Liver (tissue), 9 donors: ENCODE results near the gene ACTR6. TPM values are rescaled to one million over a fixed set of nuclear protein-coding genes. Genes with fewer than 3 reads are reported as not detected.
"Not testable (repeated sequence)": the region's sequence is repeated elsewhere in the genome, so short reads cannot be mapped to it uniquely, and the experiment has no call there.

Experiments
- DNase-seq: peaks from one replicate; pipeline ENCODE4 v3.0.0-alpha.2; 2017; ENCODE audit warnings: low spot score
- H3K27ac ChIP-seq, 2 donors: one replicate each; pipeline ENCODE4 v1.7.0; 2013; ENCODE audit warnings: inconsistent platforms in 2 of 2, low read length in 2 of 2, control low read depth in 1 of 2, low read depth in 1 of 2, mild to moderate bottlenecking in 1 of 2
- H3K27me3 ChIP-seq, 4 donors: one replicate each; pipeline versions ENCODE4 v1.6.1 to v1.7.0; 2013; ENCODE audit warnings: low read length in 3 of 4, inconsistent platforms in 1 of 4, mild to moderate bottlenecking in 1 of 4, moderate library complexity in 1 of 4; ENCODE audit not compliant: control insufficient read depth in 4 of 4, insufficient read depth in 4 of 4
- H3K36me3 ChIP-seq, 4 donors: one replicate each; pipeline versions ENCODE4 v1.6.1 to v1.7.0; 2013; ENCODE audit warnings: low read length in 3 of 4, mild to moderate bottlenecking in 3 of 4, low read depth in 1 of 4, moderate library complexity in 1 of 4; ENCODE audit not compliant: control insufficient read depth in 4 of 4, insufficient read depth in 3 of 4
- H3K4me1 ChIP-seq, 4 donors: one replicate each; pipeline versions ENCODE4 v1.6.1 to v1.7.0; 2013; ENCODE audit warnings: low read length in 3 of 4, mild to moderate bottlenecking in 3 of 4, moderate library complexity in 1 of 4; ENCODE audit not compliant: control insufficient read depth in 4 of 4, insufficient read depth in 4 of 4
- H3K4me3 ChIP-seq, 3 donors: one replicate each; pipeline versions ENCODE4 v1.6.1 to v1.7.0; 2013; ENCODE audit warnings: low read length in 3 of 3, control low read depth in 1 of 3, low read depth in 1 of 3, mild to moderate bottlenecking in 1 of 3
- H3K9ac ChIP-seq, 2 donors: one replicate each; pipeline ENCODE4 v1.7.0; 2013; ENCODE audit warnings: low read length in 2 of 2, mild to moderate bottlenecking in 2 of 2, moderate library complexity in 2 of 2, control low read depth in 1 of 2, low read depth in 1 of 2
- H3K9me3 ChIP-seq, 4 donors: one replicate each; pipeline versions ENCODE4 v1.6.1 to v1.7.0; 2013; ENCODE audit warnings: low read length in 3 of 4; ENCODE audit not compliant: control insufficient read depth in 4 of 4
- CTCF ChIP-seq: fragments of 150-350 bp; IDR thresholded peaks from 2 replicates; pipeline ENCODE4 v1.5.1; 2017; ENCODE audit warnings: improper control_type of control experiment, low read depth, low read length; ENCODE audit not compliant: missing input control
- EGR1 ChIP-seq, 2 donors: IDR thresholded peaks; 2 replicates each; pipeline ENCODE4 v1.6.1; 2016 to 2018; ENCODE audit warnings: antibody characterized with exemption in 2 of 2, low read depth in 2 of 2
- FOXA1 ChIP-seq: IDR thresholded peaks from 2 replicates; pipeline ENCODE4 v1.6.1; 2016; ENCODE audit warnings: antibody characterized with exemption
- FOXA2 ChIP-seq: IDR thresholded peaks from 2 replicates; pipeline ENCODE4 v1.6.1; 2016; ENCODE audit warnings: antibody characterized with exemption
- GABPA ChIP-seq, 2 donors: IDR thresholded peaks in 1 of 2; conservative IDR thresholded peaks in 1 of 2; 2 replicates each; pipeline ENCODE4 v1.6.1; 2016; ENCODE audit warnings: antibody characterized with exemption in 2 of 2, mild to moderate bottlenecking in 1 of 2, moderate library complexity in 1 of 2
- HNF4A ChIP-seq, 2 donors: conservative IDR thresholded peaks; 2 replicates each; pipeline ENCODE4 v1.6.1; 2016; ENCODE audit warnings: antibody characterized with exemption in 2 of 2, mild to moderate bottlenecking in 2 of 2
- HNF4G ChIP-seq: IDR thresholded peaks from 2 replicates; pipeline ENCODE4 v1.6.1; 2016; ENCODE audit warnings: antibody characterized with exemption
- JUND ChIP-seq, 2 donors: IDR thresholded peaks; 2 replicates each; pipeline ENCODE4 v1.6.1; 2016; ENCODE audit warnings: antibody characterized with exemption in 2 of 2
- MAX ChIP-seq: IDR thresholded peaks from 2 replicates; pipeline ENCODE4 v1.6.1; 2016; ENCODE audit warnings: antibody characterized with exemption
- RAD21 ChIP-seq, 2 donors: IDR thresholded peaks; 2 replicates each; pipeline ENCODE4 v1.6.1; 2016; ENCODE audit warnings: antibody characterized with exemption in 2 of 2, mild to moderate bottlenecking in 2 of 2
- RXRA ChIP-seq, 2 donors: IDR thresholded peaks; 2 replicates each; pipeline ENCODE4 v1.6.1; 2017 to 2018; ENCODE audit warnings: antibody characterized with exemption in 2 of 2, mild to moderate bottlenecking in 1 of 2
- SP1 ChIP-seq: IDR thresholded peaks from 2 replicates; pipeline ENCODE4 v1.6.1; 2018; ENCODE audit warnings: antibody characterized with exemption, mild to moderate bottlenecking
- TAF1 ChIP-seq: conservative IDR thresholded peaks from 2 replicates; pipeline ENCODE4 v1.6.1; 2016; ENCODE audit warnings: antibody characterized with exemption, mild to moderate bottlenecking
- YY1 ChIP-seq: IDR thresholded peaks from 2 replicates; pipeline ENCODE4 v1.6.1; 2016; ENCODE audit warnings: antibody characterized with exemption, mild to moderate bottlenecking
- WGBS: extraction: QIAGEN DNeasy Blood & Tissue Kit; methylation state at CpG from one replicate; pipeline ENCODE4 v1.1.7; 2013; 5-methylcytosine and 5-hydroxymethylcytosine counted together
- polyA plus RNA-seq, 2 donors: library from polyadenylated mRNA; stranded (reverse) in 1 of 2; unstranded in 1 of 2; fragments of 200-250 nt in 1 of 2; fragments of >200 nt in 1 of 2; fragmentation: Nextera tagmentation in 1 of 2; extraction: Ambion mirVana in 1 of 2; gene quantifications; one replicate each; pipeline versions ENCODE4 v1.2.1 to v1.2.3, GENCODE V29; 2013 to 2015
- total RNA-seq, 2 donors: library from RNA; depleted of rRNA; stranded (reverse); fragments of >200 nt; gene quantifications; one replicate each; pipeline ENCODE4 v1.2.3, GENCODE V29; 2014
- TF ChIP-seq, protein P1 (sequence below): IDR thresholded peaks from 2 replicates; pipeline ENCODE4 v1.6.1; 2016; ENCODE audit warnings: antibody characterized with exemption
- TF ChIP-seq, protein P2 (sequence below): IDR thresholded peaks from 2 replicates; pipeline ENCODE4 v1.6.1; 2016; ENCODE audit warnings: antibody characterized with exemption, mild to moderate bottlenecking
- TF ChIP-seq, protein P3 (sequence below): IDR thresholded peaks from 2 replicates; pipeline ENCODE4 v1.6.1; 2016; ENCODE audit warnings: antibody characterized with exemption
- donor health status: healthy.
- donor health status: healthy.
- donor health status: healthy.
- donor health status: healthy.
- donor health status: healthy.

ACTR6 gene
- total and polyA plus RNA-seq, 4 donors, result 6.9 to 9.7 (median 8.7) TPM

- Histone ChIP-seq H3K27ac (no peak overlapping the region), H3K36me3 (peaks cover 0 to 2% (median under 1%) of the 10 kb centered on the region in 4 donors), H3K9me3 (no peaks in the 10 kb centered on the region), H3K9ac (no peak overlapping the region), H3K4me1 (no peaks in the 10 kb centered on the region), H3K27me3 (no peaks in the 10 kb centered on the region), H3K4me3 (no peak overlapping the region)
- no peak for TF ChIP-seq TAF1
- 85% methylated on average over 4 of the region's 4 CpGs for WGBS
- no peak for DNase-seq
These were observed 29.3 kb downstream of the ACTR6 start for GRCh38 chr12:100229876-100230275.

DNA sequence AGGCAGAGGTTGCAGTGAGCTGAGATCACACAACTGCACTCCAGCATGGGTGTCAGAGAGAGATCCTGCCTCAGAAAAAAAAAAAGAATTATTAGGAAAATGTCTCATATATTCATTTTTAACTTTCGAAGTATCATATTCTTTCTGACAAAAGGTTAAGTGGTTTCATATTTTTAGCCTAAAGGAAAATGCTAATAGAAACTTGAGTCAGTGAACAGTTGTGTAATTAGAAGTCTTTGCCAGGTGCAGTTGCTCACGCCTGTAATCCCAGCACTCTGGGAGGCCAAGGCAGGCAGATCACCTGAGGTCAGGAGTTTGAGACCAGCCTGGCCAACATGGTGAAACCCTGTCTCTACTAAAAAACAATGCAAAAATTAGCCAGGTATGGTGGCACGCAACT is 31.3 kb downstream of the ACTR6 start:
- not testable (repeated sequence) for H3K4me3 ChIP-seq, H3K27ac ChIP-seq, H3K4me1 ChIP-seq, DNase-seq, H3K9ac ChIP-seq, H3K9me3 ChIP-seq, H3K36me3 ChIP-seq, H3K27me3 ChIP-seq
- 64% methylated on average over 3 of the region's 3 CpGs for WGBS
- peak in 1 of 2 donors; percentile 25 for TF ChIP-seq RXRA (IDR thresholded peaks at IDR 0.05)

DNA sequence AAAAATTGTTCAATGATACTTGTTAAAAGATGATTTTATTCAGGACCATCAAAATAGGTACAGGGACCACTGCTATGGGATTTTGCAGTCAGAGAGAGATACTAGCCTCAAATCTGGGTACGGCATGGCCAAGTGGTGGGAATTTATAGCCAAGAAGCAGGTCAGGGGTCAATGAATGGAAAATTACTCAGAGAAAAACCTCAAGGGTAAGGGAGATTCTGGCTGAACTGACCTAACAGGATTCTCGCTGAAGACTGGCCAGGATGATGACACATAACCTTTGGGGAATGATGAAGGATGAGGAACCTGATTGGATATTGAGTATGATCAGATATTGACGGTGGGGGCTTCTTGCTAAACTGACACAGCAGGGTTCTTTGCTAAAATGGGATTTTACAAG is 33.6 kb downstream of the ACTR6 start:
- H3K36me3 ChIP-seq, result no peaks in the 10 kb centered on the region
- no peaks in the 10 kb centered on the region for H3K9me3 ChIP-seq
- H3K27me3 ChIP-seq, result no peaks in the 10 kb centered on the region
- TF ChIP-seq GABPA (IDR thresholded peaks at IDR 0.05 in 1 of 2, conservative IDR thresholded peaks at IDR 0.05 in 1 of 2) (no peak), CTCF (no peak), RAD21 (IDR thresholded peaks at IDR 0.05) (no peak), YY1 (no peak), RXRA (IDR thresholded peaks at IDR 0.05) (no peak), TAF1 (no peak), HNF4G (no peak), SP1 (no peak), HNF4A (conservative IDR thresholded peaks at IDR 0.05) (no peak), FOXA2 (no peak), JUND (IDR thresholded peaks at IDR 0.05) (no peak), FOXA1 (no peak), EGR1 (IDR thresholded peaks at IDR 0.05; ENCODE audit: low read depth in 2 of 2) (no peak), MAX (no peak)
- TF ChIP-seq, protein P1, sequence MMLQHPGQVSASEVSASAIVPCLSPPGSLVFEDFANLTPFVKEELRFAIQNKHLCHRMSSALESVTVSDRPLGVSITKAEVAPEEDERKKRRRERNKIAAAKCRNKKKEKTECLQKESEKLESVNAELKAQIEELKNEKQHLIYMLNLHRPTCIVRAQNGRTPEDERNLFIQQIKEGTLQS, result no peak
- TF ChIP-seq, protein P2, sequence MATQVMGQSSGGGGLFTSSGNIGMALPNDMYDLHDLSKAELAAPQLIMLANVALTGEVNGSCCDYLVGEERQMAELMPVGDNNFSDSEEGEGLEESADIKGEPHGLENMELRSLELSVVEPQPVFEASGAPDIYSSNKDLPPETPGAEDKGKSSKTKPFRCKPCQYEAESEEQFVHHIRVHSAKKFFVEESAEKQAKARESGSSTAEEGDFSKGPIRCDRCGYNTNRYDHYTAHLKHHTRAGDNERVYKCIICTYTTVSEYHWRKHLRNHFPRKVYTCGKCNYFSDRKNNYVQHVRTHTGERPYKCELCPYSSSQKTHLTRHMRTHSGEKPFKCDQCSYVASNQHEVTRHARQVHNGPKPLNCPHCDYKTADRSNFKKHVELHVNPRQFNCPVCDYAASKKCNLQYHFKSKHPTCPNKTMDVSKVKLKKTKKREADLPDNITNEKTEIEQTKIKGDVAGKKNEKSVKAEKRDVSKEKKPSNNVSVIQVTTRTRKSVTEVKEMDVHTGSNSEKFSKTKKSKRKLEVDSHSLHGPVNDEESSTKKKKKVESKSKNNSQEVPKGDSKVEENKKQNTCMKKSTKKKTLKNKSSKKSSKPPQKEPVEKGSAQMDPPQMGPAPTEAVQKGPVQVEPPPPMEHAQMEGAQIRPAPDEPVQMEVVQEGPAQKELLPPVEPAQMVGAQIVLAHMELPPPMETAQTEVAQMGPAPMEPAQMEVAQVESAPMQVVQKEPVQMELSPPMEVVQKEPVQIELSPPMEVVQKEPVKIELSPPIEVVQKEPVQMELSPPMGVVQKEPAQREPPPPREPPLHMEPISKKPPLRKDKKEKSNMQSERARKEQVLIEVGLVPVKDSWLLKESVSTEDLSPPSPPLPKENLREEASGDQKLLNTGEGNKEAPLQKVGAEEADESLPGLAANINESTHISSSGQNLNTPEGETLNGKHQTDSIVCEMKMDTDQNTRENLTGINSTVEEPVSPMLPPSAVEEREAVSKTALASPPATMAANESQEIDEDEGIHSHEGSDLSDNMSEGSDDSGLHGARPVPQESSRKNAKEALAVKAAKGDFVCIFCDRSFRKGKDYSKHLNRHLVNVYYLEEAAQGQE, result no peak
- TF ChIP-seq, protein P3, sequence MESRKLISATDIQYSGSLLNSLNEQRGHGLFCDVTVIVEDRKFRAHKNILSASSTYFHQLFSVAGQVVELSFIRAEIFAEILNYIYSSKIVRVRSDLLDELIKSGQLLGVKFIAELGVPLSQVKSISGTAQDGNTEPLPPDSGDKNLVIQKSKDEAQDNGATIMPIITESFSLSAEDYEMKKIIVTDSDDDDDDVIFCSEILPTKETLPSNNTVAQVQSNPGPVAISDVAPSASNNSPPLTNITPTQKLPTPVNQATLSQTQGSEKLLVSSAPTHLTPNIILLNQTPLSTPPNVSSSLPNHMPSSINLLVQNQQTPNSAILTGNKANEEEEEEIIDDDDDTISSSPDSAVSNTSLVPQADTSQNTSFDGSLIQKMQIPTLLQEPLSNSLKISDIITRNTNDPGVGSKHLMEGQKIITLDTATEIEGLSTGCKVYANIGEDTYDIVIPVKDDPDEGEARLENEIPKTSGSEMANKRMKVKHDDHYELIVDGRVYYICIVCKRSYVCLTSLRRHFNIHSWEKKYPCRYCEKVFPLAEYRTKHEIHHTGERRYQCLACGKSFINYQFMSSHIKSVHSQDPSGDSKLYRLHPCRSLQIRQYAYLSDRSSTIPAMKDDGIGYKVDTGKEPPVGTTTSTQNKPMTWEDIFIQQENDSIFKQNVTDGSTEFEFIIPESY, result no peak
- WGBS, result 47% methylated on average over 3 of the region's 3 CpGs
- H3K9ac ChIP-seq, result no peak overlapping the region
- peaks cover 0 to 4% (median 0%) of the 10 kb centered on the region in 4 donors for H3K4me1 ChIP-seq
- H3K4me3 ChIP-seq, result no peak overlapping the region
- no peak for DNase-seq
- no peak overlapping the region for H3K27ac ChIP-seq
